AG10803 (cell line): Measurements from ENCODE around the gene ABI2.
"Not testable (repeated sequence)": the region's sequence is repeated elsewhere in the genome, so short reads cannot be mapped to it uniquely, and the experiment has no call there.

Experiments used
- DNase-seq: peaks from one replicate; pipeline ENCODE4 v3.0.0; 2010; ENCODE audit warnings: low read depth
- H3K4me3 ChIP-seq: 2 replicates; pipeline ENCODE4 v1.5.1; 2011; ENCODE audit warnings: mild to moderate bottlenecking, low read length, control low read depth
- TF ChIP-seq, protein P1 (sequence below): conservative IDR thresholded peaks from 2 replicates; pipeline ENCODE4 v1.5.1; 2011; ENCODE audit warnings: mild to moderate bottlenecking, low read length, control low read depth, inconsistent platforms

Gene ABI2

DNA sequence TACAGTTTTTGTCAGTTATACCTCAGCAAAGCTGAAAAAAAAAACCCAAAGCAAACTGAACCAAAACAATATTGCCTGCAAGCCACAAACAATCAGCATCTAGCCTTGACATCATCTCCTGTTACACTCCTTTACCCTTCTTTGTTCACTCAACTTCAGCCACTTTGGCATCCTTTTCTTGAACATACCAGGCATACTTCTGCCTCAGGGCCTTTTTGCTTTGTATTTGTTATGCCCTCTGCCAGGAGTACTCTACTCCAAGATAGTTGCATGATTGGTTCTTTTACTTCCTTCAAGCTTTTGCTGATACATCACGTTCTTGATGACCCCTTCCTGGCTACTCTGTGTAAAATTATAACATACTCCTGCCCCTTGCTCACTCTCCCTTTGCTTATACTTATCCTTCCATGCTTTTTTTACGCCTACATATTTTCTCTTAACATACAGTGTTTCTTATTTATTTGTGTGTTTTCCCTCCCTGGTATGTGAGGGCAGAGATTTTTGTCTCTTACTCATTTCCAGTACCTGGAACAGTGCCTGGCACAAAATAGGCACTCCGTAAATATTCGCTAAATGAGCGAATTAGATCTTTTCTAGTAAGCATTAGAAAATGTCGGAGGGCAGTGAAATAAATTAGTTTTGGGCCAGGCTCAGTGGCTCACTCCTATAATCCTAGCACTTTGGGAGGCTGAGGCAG, 12.7 kb downstream of the ABI2 start:
- TF ChIP-seq, protein P1, sequence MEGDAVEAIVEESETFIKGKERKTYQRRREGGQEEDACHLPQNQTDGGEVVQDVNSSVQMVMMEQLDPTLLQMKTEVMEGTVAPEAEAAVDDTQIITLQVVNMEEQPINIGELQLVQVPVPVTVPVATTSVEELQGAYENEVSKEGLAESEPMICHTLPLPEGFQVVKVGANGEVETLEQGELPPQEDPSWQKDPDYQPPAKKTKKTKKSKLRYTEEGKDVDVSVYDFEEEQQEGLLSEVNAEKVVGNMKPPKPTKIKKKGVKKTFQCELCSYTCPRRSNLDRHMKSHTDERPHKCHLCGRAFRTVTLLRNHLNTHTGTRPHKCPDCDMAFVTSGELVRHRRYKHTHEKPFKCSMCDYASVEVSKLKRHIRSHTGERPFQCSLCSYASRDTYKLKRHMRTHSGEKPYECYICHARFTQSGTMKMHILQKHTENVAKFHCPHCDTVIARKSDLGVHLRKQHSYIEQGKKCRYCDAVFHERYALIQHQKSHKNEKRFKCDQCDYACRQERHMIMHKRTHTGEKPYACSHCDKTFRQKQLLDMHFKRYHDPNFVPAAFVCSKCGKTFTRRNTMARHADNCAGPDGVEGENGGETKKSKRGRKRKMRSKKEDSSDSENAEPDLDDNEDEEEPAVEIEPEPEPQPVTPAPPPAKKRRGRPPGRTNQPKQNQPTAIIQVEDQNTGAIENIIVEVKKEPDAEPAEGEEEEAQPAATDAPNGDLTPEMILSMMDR, result no peak
- no peak overlapping the region for H3K4me3 ChIP-seq
- peak; percentile 90 for DNase-seq

DNA sequence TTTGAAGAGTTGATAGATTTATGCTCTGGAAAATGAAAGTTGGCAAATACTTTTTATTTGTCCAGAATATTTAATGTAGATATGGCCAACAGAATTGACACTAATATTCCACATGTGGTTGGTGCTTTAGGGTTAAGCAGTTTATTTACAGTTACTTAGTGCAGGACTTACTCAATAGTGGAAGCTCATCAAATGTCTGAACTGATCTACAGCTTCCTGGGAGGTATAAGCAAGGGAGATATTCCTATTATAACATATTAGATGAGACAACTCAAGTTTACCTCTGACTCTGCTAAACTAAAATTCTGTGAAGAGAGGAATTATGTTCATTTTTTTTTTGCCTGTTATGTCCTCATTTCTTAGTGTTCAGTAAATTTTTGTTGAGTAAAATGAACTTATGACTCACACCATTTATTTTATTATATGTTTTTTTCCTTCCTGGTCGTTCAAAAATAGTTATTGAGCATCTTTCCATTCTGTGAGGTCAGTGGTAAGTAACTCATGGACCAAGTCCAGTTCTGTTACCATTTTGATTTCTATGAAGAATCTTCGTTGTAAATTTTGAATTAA, 13.6 kb downstream of the ABI2 start:
- TF ChIP-seq, protein P1, result no peak
- DNase-seq, result peak; percentile 22
- H3K4me3 ChIP-seq, result no peak overlapping the region

DNA sequence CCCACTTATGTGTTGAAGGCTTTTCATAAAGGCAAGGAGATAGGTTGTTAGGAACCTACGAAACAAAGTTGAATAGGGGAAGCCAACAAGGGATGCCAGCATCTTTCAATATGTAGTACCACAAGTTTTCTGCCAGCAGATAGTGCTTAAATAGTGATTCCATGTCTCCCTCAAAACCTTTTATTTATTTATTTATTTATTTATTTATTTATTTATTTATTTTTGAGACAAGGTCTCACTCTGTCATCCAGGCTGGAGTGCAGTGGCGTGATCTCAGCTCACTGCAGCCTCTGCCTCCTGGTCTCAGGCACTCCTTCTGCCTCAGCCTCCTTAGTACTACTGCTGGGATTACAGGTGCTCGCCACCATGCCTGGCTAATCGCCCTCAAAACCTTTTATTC, 14.2 kb downstream of the ABI2 start:
- H3K4me3 ChIP-seq, DNase-seq: not testable (repeated sequence)

GRCh38 chr2:203344667-203345066, 16.5 kb downstream of the ABI2 start:
- no peak overlapping the region for H3K4me3 ChIP-seq
- TF ChIP-seq, protein P1, result no peak
- no peak for DNase-seq

- TF ChIP-seq, protein P1, result no peak
- DNase-seq, result no peak
- no peak overlapping the region for H3K4me3 ChIP-seq
These were observed 18.4 kb downstream of the ABI2 start for GRCh38 chr2:203346612-203347011.

GRCh38 chr2:203347375-203347774, 19.2 kb downstream of the ABI2 start:
- DNase-seq, result no peak
- H3K4me3 ChIP-seq, result no peak overlapping the region
- TF ChIP-seq, protein P1, result no peak

DNA sequence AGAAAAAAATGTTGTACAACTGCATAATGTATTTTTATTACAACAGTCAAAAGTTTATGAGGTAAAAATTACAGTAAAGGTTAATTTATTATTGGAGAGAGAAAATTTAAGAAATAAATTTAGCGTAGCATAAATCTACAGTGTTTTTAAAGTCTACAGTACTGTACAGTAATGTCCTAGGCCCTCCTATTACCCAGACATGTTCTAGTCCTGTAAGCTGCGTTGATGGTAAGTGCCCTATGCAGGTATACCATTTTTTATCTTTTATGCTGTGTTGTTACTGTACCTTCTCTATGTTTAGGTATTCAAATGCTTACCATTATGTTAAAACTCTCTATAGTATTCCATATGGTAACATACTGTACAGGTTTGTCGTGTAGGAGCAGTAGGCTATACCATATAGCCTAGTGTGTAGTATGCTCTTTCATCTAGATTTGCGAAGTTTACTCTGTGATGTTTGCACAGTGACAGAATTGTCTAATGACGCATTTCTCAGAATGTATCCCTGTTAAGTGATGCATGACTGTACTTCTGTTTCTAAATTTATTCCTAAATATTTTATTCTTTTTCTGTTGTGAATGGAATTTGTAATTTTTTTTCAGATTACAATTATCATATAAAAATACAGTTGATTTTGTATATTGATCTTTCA, 24.5 kb downstream of the ABI2 start:
- no peak for DNase-seq
- TF ChIP-seq, protein P1, result no peak
- H3K4me3 ChIP-seq, result no peak overlapping the region
